SK-MEL-5 (cell line): ENCODE data around the gene DIDO1. TPM values are rescaled to one million over a fixed set of nuclear protein-coding genes. Genes with fewer than 3 reads are reported as not detected.
A peak's percentile ranks its signal among the peaks of the same experiment; 100 is the strongest.
"Not testable (repeated sequence)": the region's sequence is repeated elsewhere in the genome, so short reads cannot be mapped to it uniquely, and the experiment has no call there.

Experiments
- DNase-seq: peaks from one replicate; pipeline ENCODE4 v3.0.0-alpha.2; 2016; ENCODE audit warnings: low read depth, low spot score
- in situ Hi-C: cut with HindIII; loops from 2 replicates; pipeline ENCODE4 v1.10.0; 2016; ENCODE audit warnings: low sequenced_read_pairs, high pct_unique_total_duplicates, low pct_unique_long_range_greater_than_20kb
- total RNA-seq: library from RNA; depleted of rRNA; stranded (reverse); fragments of >200 nt; shearing (Covaris generic); gene quantifications from 2 replicates; pipeline ENCODE4 v1.2.3, GENCODE V29; 2014

Gene DIDO1
- total RNA-seq, 1 experiment from 2014 or later: 26.4 TPM

DNA sequence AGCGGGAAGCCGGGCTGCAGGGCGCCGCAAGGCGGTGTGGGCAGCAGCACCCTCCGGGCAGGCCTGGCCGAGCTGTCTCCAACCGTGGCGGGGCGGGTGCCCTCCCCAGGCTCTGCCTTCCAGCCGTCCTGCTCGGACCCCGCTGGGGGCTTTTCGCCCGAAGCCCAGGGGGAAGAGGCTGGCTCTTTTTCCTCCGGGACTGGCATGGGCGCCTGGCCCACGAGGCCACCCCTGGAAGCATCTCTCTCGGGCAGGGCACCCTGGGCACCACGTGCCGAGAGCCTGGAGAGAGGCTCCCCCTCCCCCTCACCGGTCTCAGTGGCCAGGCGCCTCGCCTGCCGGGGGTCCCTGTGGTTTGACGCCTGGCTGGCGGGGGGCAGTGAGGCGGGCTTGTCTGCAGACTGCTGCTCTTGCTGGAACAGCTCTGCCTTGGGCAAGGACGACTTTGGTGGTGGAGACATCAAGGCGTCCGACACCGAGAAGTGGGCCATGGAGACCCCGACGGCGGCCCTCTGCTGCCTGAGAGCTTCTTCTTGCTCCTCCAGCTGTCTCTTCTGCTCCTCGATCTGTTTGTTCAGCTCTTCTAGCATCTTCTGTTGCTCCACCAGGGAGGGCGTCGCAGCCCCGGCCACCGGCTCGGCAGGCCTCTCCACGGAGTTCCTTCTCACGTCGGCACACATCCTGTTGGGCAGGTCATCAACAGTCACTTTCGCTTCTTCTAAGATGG lies 45.2 kb downstream of the DIDO1 start:
- in situ Hi-C loops: no loop called here
- no peak for DNase-seq

DNA sequence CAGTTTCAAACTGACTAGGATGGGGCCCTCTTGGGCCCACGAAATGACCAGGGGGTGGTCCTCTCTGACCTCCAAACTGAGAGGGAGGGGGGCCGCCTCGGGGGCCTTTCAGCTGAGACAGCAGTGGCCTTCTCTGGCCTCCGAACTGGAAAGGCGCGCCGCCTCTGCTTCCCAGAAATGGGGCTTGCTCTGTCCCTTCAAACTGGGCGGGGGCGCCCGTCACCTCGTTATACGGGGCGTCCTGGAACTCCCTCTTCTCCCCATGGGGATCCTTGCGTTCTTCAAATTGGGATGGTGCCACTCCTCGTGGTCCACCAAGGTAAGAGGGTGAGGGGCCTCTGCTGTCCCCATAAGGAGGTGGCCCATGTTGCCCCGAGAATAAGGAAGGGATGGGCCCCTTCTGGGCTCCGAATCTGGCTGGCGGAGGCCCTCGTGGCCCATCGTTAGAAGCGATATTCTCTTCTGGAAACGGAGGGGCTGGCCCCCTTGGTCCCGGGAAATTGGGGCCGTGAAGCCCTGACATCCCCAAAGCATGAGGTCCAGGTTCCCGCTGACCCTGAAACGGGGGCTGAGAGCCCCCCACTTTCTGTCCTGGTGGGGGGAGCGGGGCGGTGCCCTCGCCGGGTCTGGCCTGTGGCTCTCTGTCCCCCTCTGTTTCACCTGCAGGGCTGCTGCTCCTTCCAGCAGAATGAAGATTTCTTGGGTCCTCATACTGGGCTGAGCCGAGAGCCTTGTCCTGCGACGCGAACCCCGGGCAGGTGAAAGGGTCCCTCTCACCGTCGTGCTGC lies 46.0 kb downstream of the DIDO1 start:
- in situ Hi-C loops: no loop called here
- no peak for DNase-seq

GRCh38 chr20:62879275-62880146 lies 46.8 kb downstream of the DIDO1 start:
- in situ Hi-C loops: no loop called here

DNA sequence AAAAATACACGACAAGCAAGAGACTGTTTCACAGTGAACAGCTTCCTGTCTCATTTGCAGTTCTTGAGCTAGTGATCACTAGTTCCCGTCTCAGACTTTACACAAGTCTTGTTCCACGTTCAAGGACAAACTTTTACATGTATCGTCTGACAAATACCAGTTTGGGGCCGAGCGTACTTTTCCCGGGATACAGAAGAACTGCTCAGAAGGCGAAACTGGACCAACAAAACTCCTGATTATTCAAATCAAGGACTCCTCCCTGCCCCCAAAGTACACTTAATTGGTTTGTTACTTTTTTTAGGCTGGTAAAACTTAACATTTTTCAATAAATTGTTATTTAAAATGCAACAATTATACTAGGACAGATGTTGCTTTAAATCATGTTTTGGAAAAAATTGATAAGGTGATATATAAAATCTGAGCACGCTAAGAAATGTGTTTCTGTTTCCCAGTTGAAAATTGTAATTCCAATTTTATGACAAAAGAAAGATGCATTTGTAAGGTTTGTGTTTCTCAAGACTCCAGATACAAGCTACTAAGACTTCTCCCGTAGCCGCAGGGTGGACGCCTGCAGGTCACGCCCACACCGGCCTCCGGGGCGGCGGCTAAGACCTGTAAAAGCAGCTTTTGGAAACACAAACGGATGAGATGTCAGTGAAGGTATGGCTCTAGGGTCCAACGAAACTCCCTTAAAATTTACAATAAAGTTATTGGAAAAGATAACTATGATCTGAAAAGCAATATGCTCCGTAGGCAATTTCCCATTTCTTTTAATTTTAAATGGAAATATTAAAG lies 47.9 kb downstream of the DIDO1 start:
- DNase-seq: no peak
- in situ Hi-C loops: no loop called here

More at GRCh38 chr20:62879275-62880146, 46.8 kb downstream of the DIDO1 start:
- no peak for DNase-seq

DNA sequence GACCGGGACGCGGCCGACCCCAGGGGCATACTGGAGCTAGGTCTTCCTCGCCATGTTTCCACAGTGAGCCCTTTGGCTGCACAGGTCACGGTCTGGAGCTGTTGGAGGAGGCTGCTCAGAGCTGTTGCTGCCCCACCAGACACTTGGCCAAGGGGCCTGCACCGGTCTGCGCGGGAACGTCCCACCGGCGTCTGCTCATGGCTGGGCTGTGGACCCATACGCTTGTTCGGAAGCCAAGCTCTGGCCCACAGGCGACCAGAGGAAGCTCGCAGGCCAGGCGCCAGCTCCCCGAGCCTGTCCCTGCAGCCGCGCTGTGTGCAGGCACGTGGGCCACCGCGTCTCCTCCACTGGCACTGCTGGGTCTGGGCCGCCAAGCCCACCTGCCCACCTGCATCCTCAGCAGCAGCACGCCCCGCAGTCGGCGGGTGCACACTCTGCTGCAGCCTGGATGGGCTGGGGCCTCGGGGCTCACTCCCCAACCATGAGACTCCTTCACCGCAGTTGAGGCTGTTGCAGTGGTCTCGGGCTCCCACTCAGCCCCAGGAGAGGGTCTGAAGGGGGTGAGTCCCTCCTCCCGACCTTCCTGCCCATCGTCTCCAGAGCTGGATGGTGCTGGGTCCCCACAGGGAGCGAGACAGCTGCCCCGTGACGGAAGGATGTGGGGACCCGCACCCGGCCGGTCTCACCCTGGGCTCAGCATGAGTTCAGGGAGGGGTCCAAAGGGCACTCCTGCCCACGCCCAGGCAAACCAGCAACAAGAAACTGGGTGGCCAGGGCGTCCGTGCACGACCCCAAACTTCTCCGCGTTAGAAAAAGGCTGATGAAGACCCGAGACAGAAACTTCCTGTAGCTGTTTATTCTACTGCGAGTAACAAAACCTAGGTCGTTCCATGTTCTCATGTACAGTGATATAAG lies 49.1 kb downstream of the DIDO1 start:
- no peak for DNase-seq
- in situ Hi-C loops: no loop called here

GRCh38 chr20:62876501-62876901 lies 49.8 kb downstream of the DIDO1 start:
- in situ Hi-C loops: no loop called here
- no peak for DNase-seq

DNA sequence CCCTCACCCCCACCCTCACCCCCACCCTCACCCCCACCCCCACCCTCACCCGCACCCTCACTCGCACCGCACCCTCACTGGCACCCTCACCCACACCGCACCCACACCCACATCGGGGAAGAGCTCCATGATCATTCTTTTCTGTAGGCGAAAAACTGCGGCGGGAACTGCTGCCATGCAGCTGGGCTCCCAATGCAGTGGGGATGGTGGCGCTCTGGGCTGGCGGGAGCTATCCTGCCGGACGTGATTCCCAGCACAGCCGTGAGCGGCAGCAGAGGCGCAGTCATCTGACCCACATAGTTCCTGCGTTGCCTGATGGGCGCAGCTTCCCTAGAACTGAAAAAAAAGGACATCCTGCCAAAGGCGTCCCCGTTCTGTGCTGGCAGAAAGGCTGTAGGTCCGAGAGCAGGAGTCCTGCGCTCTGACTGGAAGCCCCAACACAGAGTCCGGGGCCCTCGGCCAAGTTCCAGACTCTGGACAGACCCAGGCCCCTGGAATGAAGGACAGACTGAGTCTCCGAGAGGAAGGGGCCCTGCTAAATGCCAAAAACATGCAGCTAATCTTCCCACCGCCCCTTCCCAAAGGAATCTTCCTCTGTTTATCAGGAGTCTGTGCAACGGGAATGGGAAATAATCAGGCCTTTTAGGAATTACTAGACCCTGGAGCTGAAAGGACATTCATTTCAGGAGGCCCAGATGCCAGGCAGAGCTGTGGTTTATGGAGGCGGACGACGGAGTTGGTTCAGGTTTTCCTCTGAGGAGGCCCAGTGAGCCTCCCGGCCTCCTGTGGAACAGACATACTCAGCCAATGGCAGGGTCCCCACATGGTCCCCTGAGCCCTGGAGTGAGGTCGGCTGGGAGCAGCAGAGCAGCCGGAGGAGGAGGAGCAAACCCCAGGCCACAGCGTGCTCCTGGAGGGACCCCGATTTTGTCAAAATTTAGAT lies 50.6 kb downstream of the DIDO1 start:
- in situ Hi-C loops: no loop called here
- peak; percentile 94 for DNase-seq

GRCh38 chr20:62874964-62875344 lies 51.4 kb downstream of the DIDO1 start:
- no peak for DNase-seq

GRCh38 chr20:62873681-62874031 lies 52.6 kb downstream of the DIDO1 start:
- in situ Hi-C loops: not testable (repeated sequence)
- DNase-seq: peak; percentile 72

More at GRCh38 chr20:62874964-62875344, 51.4 kb downstream of the DIDO1 start:
- in situ Hi-C loops: no loop called here

- DNase-seq: no peak
- in situ Hi-C loops: no loop called here
These were observed 53.0 kb downstream of the DIDO1 start for GRCh38 chr20:62873280-62873679.

DNA sequence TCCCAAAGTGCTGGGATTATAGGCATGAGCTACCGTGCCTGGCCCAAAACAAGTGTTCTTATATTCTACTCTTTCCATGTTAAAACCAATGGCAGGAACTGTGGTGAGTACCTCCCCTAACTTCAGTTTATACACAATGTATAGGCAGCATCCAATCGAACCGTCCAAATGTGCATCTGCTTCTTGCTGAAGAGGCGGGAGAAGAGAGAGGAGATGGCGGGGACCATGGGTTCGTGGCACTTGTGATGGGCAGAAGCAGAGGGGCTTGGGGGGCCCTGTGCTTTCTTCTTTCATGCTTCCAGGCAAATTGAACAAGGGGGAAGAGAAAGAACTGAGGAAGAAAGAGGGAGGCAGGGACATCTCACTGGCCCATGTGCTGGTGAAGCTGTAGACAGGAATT lies 53.4 kb downstream of the DIDO1 start:
- in situ Hi-C loops: no loop called here
- DNase-seq: no peak

DNA sequence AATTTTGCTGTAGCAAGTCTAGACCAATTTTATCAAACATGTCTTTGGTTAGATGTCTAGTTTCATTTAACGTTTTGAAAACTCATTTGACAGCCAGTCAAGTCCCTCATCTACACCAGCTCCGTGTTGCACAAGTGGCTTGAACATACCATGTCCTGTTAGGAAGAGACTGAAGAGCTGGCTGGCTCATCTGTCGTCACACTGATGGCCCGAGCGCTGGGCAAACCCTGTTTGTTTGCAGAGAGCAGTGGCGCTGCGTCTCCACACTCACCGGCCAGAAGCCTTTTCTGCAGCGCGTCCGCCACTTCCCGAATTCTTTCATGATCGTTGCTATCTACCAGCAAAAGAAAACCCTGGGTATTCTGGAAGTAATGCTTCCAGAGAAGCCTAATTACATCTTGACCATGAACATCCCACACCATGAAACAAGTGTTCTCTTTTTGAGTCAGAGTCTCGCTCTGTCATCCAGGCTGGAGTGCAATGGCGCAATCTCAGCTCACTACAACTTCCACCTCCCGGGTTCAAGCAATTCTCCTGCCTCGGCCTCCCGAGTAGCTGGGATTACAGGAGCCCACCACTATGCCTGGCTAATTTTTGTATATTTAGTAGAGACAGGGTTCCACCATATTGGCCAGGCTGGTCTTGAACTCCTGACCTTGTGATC lies 54.0 kb downstream of the DIDO1 start:
- no peak for DNase-seq

GRCh38 chr20:62864207-62864606 lies 62.1 kb downstream of the DIDO1 start:
- in situ Hi-C loops: no loop called here
- no peak for DNase-seq

More for the DNA sequence above, 54.0 kb downstream of the DIDO1 start:
- in situ Hi-C loops: no loop called here

DNA sequence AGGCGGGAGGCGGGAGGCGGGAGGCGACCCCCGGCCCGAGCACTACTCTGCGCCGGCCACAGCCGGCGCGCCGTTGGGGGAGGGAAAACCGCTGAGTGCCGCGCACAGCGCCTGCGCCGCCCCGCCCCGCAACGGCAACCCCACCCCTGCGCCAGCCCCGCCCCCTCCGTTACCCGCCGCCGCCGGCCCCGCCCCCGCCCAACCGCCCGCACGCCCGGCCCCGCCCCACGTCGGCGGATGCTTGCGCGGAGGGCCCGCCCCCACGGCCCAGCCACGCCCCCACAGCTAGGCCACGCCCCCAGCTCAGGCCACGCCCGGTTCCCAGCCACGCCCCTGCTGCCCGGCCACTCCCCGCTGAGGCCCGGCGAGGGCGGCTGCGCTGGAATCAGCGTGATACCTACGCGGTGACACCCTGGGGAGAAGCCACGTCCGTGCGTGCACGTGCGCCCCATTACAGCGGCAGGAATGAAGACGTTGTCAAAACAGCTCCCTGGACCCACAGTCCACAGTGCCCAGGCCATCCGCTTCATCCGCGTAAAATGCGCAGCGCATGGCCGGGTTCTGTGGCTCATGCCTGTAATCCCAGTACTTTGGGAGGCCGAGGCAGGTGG lies 64.5 kb downstream of the DIDO1 start, which contains the start of gene TCFL5:
Gene TCFL5 (minus strand): TSS at position 97 of the 611 bp plus-strand sequence. CDS start 152 bp downstream, outside the sequence.
- peak; percentile 89 for DNase-seq
- in situ Hi-C loops: no loop called here
